SK-N-SH treated with all-trans-retinoic acid at 6 μM for 48 hours (cell line): ENCODE results near the gene FCHO1.

Source experiments
- ATAC-seq: fragments of 200-7000 bp; cut with Tn5 transposase; 3 replicates; pipeline ENCODE4 v1.9.1; 2020; ENCODE audit warnings: mild to moderate bottlenecking, moderate library complexity
- BACH2 ChIP-seq: fragments of 250-450 bp; sonication (Bioruptor Pico); IDR thresholded peaks from 2 replicates; pipeline ENCODE4 v1.9.0; 2021; ENCODE audit warnings: mild to moderate bottlenecking, borderline replicate concordance
- CSDC2 ChIP-seq: fragments of 250-450 bp; sonication (Bioruptor Pico); IDR thresholded peaks from 2 replicates; pipeline ENCODE4 v1.5.0; 2020; ENCODE audit warnings: mild to moderate bottlenecking, moderate library complexity
- ESRRG ChIP-seq: fragments of 250-450 bp; sonication (Bioruptor Pico); IDR thresholded peaks from 2 replicates; pipeline ENCODE4 v1.6.1; 2021; ENCODE audit warnings: mild to moderate bottlenecking
- GLIS3 ChIP-seq: fragments of 250-450 bp; sonication (Bioruptor Pico); IDR thresholded peaks from 2 replicates; pipeline ENCODE4 v1.5.0; 2020; ENCODE audit warnings: mild to moderate bottlenecking, moderate library complexity
- ISL1 ChIP-seq: fragments of 250-450 bp; sonication (Bioruptor Pico); IDR thresholded peaks from 2 replicates; pipeline ENCODE4 v2.1.2; 2022; ENCODE audit warnings: mild to moderate bottlenecking, moderate library complexity
- OSR1 ChIP-seq: fragments of 250-450 bp; sonication (Bioruptor Pico); IDR thresholded peaks from 2 replicates; pipeline ENCODE4 v1.8.0; 2022; ENCODE audit warnings: moderate library complexity, mild to moderate bottlenecking, inconsistent platforms
- PPARA ChIP-seq: fragments of 250-450 bp; sonication (Bioruptor Pico); IDR thresholded peaks from 2 replicates; pipeline ENCODE4 v1.5.0; 2020; ENCODE audit warnings: mild to moderate bottlenecking, borderline replicate concordance
- RARB ChIP-seq: fragments of 250-450 bp; sonication (Bioruptor Pico); IDR thresholded peaks from 2 replicates; pipeline ENCODE4 v1.8.0; 2021; ENCODE audit warnings: mild to moderate bottlenecking, moderate library complexity
- SNAI2 ChIP-seq: fragments of 250-450 bp; sonication (Bioruptor Pico); IDR thresholded peaks from 2 replicates; pipeline ENCODE4 v1.5.0; 2020; ENCODE audit warnings: mild to moderate bottlenecking, moderate library complexity
- TCF4 ChIP-seq: fragments of 250-450 bp; sonication (Bioruptor Pico); IDR thresholded peaks from 2 replicates; pipeline ENCODE4 v1.8.0; 2021; ENCODE audit warnings: mild to moderate bottlenecking, moderate library complexity, borderline replicate concordance
- ZC3H10 ChIP-seq: fragments of 250-450 bp; sonication (Bioruptor Pico); IDR thresholded peaks from 2 replicates; pipeline ENCODE4 v1.5.1; 2021; ENCODE audit warnings: mild to moderate bottlenecking, moderate library complexity
- ZFP3 ChIP-seq: fragments of 250-450 bp; sonication (Bioruptor Pico); IDR thresholded peaks from 2 replicates; pipeline ENCODE4 v1.5.0; 2020; ENCODE audit warnings: mild to moderate bottlenecking, moderate library complexity
- ZFP30 ChIP-seq: fragments of 450-650 bp; formaldehyde crosslinking; IDR thresholded peaks from 2 replicates; pipeline ENCODE4 v1.5.0; 2022; ENCODE audit warnings: mild to moderate bottlenecking, moderate library complexity
- ZNF565 ChIP-seq: fragments of 450-650 bp; formaldehyde crosslinking; conservative IDR thresholded peaks from 2 replicates; pipeline ENCODE4 v1.5.0; 2020; ENCODE audit warnings: low read depth, mild to moderate bottlenecking, moderate library complexity
- ZNF70 ChIP-seq: fragments of 450-650 bp; formaldehyde crosslinking; IDR thresholded peaks from 2 replicates; pipeline ENCODE4 v1.5.0; 2020; ENCODE audit warnings: mild to moderate bottlenecking, moderate library complexity
- TF ChIP-seq, protein P1 (sequence below): fragments of 250-450 bp; sonication (Bioruptor Pico); IDR thresholded peaks from 2 replicates; pipeline ENCODE4 v1.5.1; 2020; ENCODE audit warnings: low read depth, mild to moderate bottlenecking, moderate library complexity
- TF ChIP-seq, protein P2 (sequence below): fragments of 250-450 bp; sonication (Bioruptor Pico); IDR thresholded peaks from 2 replicates; pipeline ENCODE4 v1.8.0; 2021; ENCODE audit warnings: low read depth, mild to moderate bottlenecking, moderate library complexity, borderline replicate concordance
- TF ChIP-seq, protein P3 (sequence below): fragments of 250-450 bp; sonication (Bioruptor Pico); IDR thresholded peaks from 2 replicates; pipeline ENCODE4 v1.5.0; 2020; ENCODE audit warnings: mild to moderate bottlenecking, moderate library complexity

The FCHO1 gene

DNA sequence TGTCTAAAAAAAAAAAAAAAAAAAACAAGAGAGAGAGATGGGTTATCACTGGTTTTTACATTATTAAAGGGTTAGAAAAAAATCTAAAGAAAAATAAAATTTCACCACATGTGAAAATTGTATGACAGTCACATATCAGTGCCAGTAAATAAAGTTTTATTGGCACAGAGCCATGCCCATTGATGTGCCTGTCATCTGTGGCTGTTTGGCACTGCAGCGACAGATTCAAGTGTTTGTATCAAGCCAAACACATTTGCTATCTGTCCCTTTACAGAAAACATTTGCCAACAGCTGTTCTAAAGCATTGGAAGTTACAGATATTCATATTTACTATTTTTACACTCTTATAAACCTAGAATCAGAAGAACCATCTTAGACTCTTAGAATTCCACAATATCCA is 16.3 kb downstream of the FCHO1 start:
- TF ChIP-seq, protein P1, sequence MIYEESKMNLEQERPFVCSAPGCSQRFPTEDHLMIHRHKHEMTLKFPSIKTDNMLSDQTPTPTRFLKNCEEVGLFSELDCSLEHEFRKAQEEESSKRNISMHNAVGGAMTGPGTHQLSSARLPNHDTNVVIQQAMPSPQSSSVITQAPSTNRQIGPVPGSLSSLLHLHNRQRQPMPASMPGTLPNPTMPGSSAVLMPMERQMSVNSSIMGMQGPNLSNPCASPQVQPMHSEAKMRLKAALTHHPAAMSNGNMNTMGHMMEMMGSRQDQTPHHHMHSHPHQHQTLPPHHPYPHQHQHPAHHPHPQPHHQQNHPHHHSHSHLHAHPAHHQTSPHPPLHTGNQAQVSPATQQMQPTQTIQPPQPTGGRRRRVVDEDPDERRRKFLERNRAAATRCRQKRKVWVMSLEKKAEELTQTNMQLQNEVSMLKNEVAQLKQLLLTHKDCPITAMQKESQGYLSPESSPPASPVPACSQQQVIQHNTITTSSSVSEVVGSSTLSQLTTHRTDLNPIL (CRISPR knock-in tag): no peak
- no peak for TF ChIP-seq RARB (CRISPR knock-in tag)
- TF ChIP-seq TCF4 (CRISPR knock-in tag): no peak
- no peak for TF ChIP-seq ZNF70 (CRISPR knock-in tag)
- TF ChIP-seq, protein P2, sequence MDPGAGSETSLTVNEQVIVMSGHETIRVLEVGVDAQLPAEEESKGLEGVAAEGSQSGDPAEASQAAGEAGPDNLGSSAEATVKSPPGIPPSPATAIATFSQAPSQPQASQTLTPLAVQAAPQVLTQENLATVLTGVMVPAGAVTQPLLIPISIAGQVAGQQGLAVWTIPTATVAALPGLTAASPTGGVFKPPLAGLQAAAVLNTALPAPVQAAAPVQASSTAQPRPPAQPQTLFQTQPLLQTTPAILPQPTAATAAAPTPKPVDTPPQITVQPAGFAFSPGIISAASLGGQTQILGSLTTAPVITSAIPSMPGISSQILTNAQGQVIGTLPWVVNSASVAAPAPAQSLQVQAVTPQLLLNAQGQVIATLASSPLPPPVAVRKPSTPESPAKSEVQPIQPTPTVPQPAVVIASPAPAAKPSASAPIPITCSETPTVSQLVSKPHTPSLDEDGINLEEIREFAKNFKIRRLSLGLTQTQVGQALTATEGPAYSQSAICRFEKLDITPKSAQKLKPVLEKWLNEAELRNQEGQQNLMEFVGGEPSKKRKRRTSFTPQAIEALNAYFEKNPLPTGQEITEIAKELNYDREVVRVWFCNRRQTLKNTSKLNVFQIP (CRISPR knock-in tag): no peak
- no peak for TF ChIP-seq ZNF565 (CRISPR knock-in tag)
- no peak for TF ChIP-seq GLIS3 (CRISPR knock-in tag)
- TF ChIP-seq ESRRG (CRISPR knock-in tag): no peak
- TF ChIP-seq ISL1 (CRISPR knock-in tag): no peak
- no peak for TF ChIP-seq ZFP3 (CRISPR knock-in tag)
- no peak for TF ChIP-seq ZFP30
- TF ChIP-seq PPARA: no peak
- TF ChIP-seq, protein P3, sequence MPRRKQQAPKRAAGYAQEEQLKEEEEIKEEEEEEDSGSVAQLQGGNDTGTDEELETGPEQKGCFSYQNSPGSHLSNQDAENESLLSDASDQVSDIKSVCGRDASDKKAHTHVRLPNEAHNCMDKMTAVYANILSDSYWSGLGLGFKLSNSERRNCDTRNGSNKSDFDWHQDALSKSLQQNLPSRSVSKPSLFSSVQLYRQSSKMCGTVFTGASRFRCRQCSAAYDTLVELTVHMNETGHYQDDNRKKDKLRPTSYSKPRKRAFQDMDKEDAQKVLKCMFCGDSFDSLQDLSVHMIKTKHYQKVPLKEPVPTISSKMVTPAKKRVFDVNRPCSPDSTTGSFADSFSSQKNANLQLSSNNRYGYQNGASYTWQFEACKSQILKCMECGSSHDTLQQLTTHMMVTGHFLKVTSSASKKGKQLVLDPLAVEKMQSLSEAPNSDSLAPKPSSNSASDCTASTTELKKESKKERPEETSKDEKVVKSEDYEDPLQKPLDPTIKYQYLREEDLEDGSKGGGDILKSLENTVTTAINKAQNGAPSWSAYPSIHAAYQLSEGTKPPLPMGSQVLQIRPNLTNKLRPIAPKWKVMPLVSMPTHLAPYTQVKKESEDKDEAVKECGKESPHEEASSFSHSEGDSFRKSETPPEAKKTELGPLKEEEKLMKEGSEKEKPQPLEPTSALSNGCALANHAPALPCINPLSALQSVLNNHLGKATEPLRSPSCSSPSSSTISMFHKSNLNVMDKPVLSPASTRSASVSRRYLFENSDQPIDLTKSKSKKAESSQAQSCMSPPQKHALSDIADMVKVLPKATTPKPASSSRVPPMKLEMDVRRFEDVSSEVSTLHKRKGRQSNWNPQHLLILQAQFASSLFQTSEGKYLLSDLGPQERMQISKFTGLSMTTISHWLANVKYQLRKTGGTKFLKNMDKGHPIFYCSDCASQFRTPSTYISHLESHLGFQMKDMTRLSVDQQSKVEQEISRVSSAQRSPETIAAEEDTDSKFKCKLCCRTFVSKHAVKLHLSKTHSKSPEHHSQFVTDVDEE (CRISPR knock-in tag): no peak
- TF ChIP-seq BACH2 (CRISPR knock-in tag): no peak
- TF ChIP-seq ZC3H10 (CRISPR knock-in tag): no peak
- no peak for TF ChIP-seq OSR1 (CRISPR knock-in tag)
- TF ChIP-seq CSDC2 (CRISPR knock-in tag): no peak
- TF ChIP-seq SNAI2 (CRISPR knock-in tag): no peak
- no peak for ATAC-seq

GRCh38 chr19:17770613-17771012 is 19.3 kb downstream of the FCHO1 start:
- no peak for ATAC-seq
- TF ChIP-seq OSR1 (CRISPR knock-in tag): no peak
- TF ChIP-seq GLIS3 (CRISPR knock-in tag): no peak
- TF ChIP-seq, protein P2 (CRISPR knock-in tag): no peak
- no peak for TF ChIP-seq SNAI2 (CRISPR knock-in tag)
- no peak for TF ChIP-seq TCF4 (CRISPR knock-in tag)
- TF ChIP-seq, all 23 proteins: peak for 0

- no peak for ATAC-seq
These were observed 20.9 kb downstream of the FCHO1 start for GRCh38 chr19:17772172-17772571.

GRCh38 chr19:17775245-17775927 is 24.1 kb downstream of the FCHO1 start:
- ATAC-seq: peak; percentile 82
- TF ChIP-seq, protein P3 (CRISPR knock-in tag): no peak
- peak; percentile 100 for TF ChIP-seq ZFP3 (CRISPR knock-in tag)
- TF ChIP-seq, all 23 proteins: peak for 1

More at GRCh38 chr19:17772172-17772571, 20.9 kb downstream of the FCHO1 start:
- TF ChIP-seq GLIS3 (CRISPR knock-in tag): no peak
- no peak for TF ChIP-seq ZNF70 (CRISPR knock-in tag)
- TF ChIP-seq, protein P1 (CRISPR knock-in tag): no peak
